Measurements from ENCODE around the gene LTBP1. TPM values are rescaled to one million over a fixed set of nuclear protein-coding genes. Genes with fewer than 3 reads are reported as not detected.

The LTBP1 gene
- total and polyA plus RNA-seq, 4 donors: 5.8 to 57.6 (median 10.2) TPM

- TF ChIP-seq ZBTB33 (IDR thresholded peaks at IDR 0.05) (no peak), FOXA2 (IDR thresholded peaks at IDR 0.05) (no peak), TAF1 (conservative IDR thresholded peaks at IDR 0.05) (no peak), NR2F2 (IDR thresholded peaks at IDR 0.05) (no peak), HNF4G (IDR thresholded peaks at IDR 0.05) (no peak), ATF3 (IDR thresholded peaks at IDR 0.05) (no peak), GABPA (IDR thresholded peaks at IDR 0.05 in 1 of 2, conservative IDR thresholded peaks at IDR 0.05 in 1 of 2) (no peak), RXRA (IDR thresholded peaks at IDR 0.05) (no peak), YY1 (IDR thresholded peaks at IDR 0.05) (no peak), FOXA1 (IDR thresholded peaks at IDR 0.05) (no peak)
- TF ChIP-seq, protein P1, sequence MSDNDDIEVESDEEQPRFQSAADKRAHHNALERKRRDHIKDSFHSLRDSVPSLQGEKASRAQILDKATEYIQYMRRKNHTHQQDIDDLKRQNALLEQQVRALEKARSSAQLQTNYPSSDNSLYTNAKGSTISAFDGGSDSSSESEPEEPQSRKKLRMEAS (IDR thresholded peaks at IDR 0.05): no peak
- TF ChIP-seq, protein P2, sequence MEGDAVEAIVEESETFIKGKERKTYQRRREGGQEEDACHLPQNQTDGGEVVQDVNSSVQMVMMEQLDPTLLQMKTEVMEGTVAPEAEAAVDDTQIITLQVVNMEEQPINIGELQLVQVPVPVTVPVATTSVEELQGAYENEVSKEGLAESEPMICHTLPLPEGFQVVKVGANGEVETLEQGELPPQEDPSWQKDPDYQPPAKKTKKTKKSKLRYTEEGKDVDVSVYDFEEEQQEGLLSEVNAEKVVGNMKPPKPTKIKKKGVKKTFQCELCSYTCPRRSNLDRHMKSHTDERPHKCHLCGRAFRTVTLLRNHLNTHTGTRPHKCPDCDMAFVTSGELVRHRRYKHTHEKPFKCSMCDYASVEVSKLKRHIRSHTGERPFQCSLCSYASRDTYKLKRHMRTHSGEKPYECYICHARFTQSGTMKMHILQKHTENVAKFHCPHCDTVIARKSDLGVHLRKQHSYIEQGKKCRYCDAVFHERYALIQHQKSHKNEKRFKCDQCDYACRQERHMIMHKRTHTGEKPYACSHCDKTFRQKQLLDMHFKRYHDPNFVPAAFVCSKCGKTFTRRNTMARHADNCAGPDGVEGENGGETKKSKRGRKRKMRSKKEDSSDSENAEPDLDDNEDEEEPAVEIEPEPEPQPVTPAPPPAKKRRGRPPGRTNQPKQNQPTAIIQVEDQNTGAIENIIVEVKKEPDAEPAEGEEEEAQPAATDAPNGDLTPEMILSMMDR (IDR thresholded peaks at IDR 0.05; ENCODE audit: low read depth, low read length, missing input control): no peak
- DNase-seq (ENCODE audit: low spot score): no peak
- WGBS: 92% methylated on average over 3 of the region's 3 CpGs
- Histone ChIP-seq H3K9ac (ENCODE audit: low read depth in 1 of 2, low read length in 2 of 2) (no peak overlapping the region), H3K27me3 (ENCODE audit: control insufficient read depth in 4 of 4, insufficient read depth in 4 of 4, low read length in 3 of 4) (no peaks in the 10 kb centered on the region), H3K9me3 (ENCODE audit: control insufficient read depth in 4 of 4, low read length in 3 of 4) (no peaks in the 10 kb centered on the region), H3K36me3 (ENCODE audit: control insufficient read depth in 4 of 4, insufficient read depth in 3 of 4, low read depth in 1 of 4, low read length in 3 of 4) (peaks cover 0 to 3% (median 0%) of the 10 kb centered on the region in 4 donors), H3K27ac (ENCODE audit: low read depth in 1 of 2, low read length in 2 of 2) (no peak overlapping the region), H3K4me1 (ENCODE audit: control insufficient read depth in 4 of 4, insufficient read depth in 4 of 4, low read length in 3 of 4) (no peaks in the 10 kb centered on the region), H3K4me3 (ENCODE audit: low read depth in 1 of 3, low read length in 3 of 3) (no peak overlapping the region)
Measured at GRCh38 chr2:33126958-33127357, 180.2 kb downstream of the LTBP1 start.

GRCh38 chr2:33129263-33130053, 182.7 kb downstream of the LTBP1 start:
- H3K27me3 ChIP-seq (ENCODE audit: control insufficient read depth in 4 of 4, insufficient read depth in 4 of 4, low read length in 3 of 4): no peaks in the 10 kb centered on the region
- WGBS: 94% methylated on average over 7 of the region's 7 CpGs
- DNase-seq (ENCODE audit: low spot score): no peak
- no peak overlapping the region for H3K27ac ChIP-seq (ENCODE audit: low read depth in 1 of 2, low read length in 2 of 2)
- peaks cover 0 to 15% (median 10%) of the 10 kb centered on the region in 4 donors for H3K4me1 ChIP-seq (ENCODE audit: control insufficient read depth in 4 of 4, insufficient read depth in 4 of 4, low read length in 3 of 4)
- H3K9me3 ChIP-seq (ENCODE audit: control insufficient read depth in 4 of 4, low read length in 3 of 4): no peaks in the 10 kb centered on the region
- H3K9ac ChIP-seq (ENCODE audit: low read depth in 1 of 2, low read length in 2 of 2): no peak overlapping the region
- no peak overlapping the region for H3K4me3 ChIP-seq (ENCODE audit: low read depth in 1 of 3, low read length in 3 of 3)
- H3K36me3 ChIP-seq (ENCODE audit: control insufficient read depth in 4 of 4, insufficient read depth in 3 of 4, low read depth in 1 of 4, low read length in 3 of 4): no peaks in the 10 kb centered on the region
- TF ChIP-seq ATF3 (IDR thresholded peaks at IDR 0.05): no peak
- no peak for TF ChIP-seq FOXA1 (IDR thresholded peaks at IDR 0.05)
- no peak for TF ChIP-seq RAD21 (IDR thresholded peaks at IDR 0.05)
- TF ChIP-seq NR2F2 (IDR thresholded peaks at IDR 0.05): no peak
- no peak for TF ChIP-seq REST (IDR thresholded peaks at IDR 0.05)
- no peak for TF ChIP-seq ZBTB33 (IDR thresholded peaks at IDR 0.05)
- no peak for TF ChIP-seq JUND (IDR thresholded peaks at IDR 0.05)
- TF ChIP-seq HNF4A (conservative IDR thresholded peaks at IDR 0.05): no peak
- TF ChIP-seq RXRA (IDR thresholded peaks at IDR 0.05): no peak
- no peak for TF ChIP-seq HNF4G (IDR thresholded peaks at IDR 0.05)
- no peak for TF ChIP-seq SP1 (IDR thresholded peaks at IDR 0.05)
- no peak for TF ChIP-seq TAF1 (conservative IDR thresholded peaks at IDR 0.05)
- TF ChIP-seq EGR1 (IDR thresholded peaks at IDR 0.05; ENCODE audit: low read depth in 2 of 2): no peak
- TF ChIP-seq GABPA (IDR thresholded peaks at IDR 0.05 in 1 of 2, conservative IDR thresholded peaks at IDR 0.05 in 1 of 2): no peak

Measured in liver (tissue), 9 donors.